Measurements from ENCODE around the gene ITPR3.

The ITPR3 gene

GRCh38 chr6:33704215-33705066 lies 83.3 kb downstream of the ITPR3 start:
- no peak for FAIRE-seq

DNA sequence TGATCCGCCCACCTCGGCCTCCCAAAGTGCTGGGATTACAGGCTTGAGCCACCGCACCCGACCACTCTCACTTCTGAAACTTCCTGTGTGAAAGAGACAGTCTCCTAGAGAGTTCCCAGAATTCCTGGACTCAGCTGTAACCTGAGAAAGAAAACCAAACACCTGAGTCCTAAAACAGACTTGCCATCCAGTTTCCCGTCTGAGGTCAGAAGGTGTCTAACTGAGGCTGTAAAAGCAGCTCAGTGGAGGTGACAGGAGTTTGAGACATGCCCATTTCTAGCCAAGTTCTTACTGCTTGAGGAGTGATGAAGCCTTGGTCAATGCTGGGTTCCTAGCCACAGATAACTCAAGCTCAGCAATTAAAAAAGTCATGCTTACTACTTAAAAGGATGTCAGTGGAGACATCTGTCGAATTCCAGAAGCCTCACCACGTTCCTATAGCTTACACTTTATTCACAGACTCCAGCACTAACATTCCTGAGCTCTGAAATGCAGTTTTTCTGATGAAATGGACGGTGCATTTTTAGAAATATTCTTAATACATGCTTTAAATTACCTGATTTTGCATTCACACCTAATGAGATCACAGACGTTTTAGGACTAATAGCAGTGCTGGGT lies 84.3 kb downstream of the ITPR3 start:
- FAIRE-seq = no peak

DNA sequence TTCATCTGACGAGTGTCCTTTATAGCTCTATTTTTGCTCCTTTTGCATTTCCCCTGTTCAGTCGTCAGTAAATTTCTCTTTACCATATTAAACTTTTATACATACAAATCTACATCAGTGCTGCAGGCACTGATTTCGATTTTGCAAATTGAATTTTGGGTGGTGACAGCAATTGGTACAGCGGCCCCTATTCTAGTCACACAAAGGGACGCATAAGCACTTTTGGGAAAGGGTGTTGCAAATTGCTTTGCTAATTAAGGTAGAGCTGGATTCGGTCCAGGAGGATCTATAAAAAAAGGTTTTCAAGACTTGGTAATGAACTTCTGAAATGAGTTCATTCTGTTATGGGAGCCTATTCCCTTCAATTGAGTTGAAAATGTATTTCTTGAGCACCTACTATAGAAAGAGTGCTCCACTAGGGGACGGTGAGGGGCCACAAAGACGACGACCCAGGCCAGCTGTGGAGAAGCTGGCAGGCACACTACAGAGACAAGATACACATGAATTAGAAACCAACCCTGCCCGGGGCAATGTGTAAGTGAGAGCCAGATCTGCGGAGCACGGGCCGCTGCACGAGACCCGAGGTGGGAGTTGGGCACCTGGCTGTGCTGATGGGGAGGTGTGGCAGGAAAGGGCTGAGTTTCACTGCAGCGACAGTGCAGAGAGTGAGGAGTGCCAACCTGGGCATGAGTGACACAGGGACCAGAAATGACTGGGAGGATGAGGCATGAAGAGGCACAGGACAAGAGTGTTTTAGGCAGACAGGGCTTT lies 85.0 kb downstream of the ITPR3 start:
- FAIRE-seq = no peak

GRCh38 chr6:33707771-33708170 lies 86.6 kb downstream of the ITPR3 start:
- FAIRE-seq = no peak

DNA sequence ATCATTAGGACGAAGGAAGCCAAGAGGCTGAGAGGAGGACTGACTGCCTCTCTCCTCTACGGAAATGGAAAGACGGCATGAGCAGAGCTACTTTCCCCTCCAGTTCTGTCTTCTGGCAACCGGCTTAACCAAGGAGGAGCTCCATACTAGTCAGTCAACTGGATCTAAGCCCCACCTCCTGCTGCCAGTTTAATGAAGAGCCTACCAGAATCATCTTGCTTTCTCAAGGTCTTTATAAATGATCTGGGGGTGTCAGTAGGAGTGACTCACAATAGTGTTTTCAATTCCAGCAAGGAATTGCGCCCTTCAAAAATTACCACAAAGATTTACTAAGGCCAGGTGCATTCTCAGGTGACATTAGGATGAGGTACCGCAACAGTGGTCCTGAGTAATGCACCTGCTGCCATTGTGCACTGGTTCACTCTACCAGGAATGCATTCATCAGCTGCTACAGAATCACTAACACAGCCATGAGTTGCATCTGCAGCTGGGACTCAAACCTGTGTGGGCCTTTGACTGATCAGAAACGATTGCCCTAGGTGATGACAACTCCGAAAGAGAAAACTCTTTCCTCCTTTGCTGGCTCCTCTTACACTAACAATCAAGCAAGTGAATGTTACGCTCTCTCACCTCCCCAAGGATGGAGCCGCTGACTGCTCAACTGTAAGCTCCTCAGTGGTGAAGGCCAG lies 87.5 kb downstream of the ITPR3 start:
- no peak for FAIRE-seq

DNA sequence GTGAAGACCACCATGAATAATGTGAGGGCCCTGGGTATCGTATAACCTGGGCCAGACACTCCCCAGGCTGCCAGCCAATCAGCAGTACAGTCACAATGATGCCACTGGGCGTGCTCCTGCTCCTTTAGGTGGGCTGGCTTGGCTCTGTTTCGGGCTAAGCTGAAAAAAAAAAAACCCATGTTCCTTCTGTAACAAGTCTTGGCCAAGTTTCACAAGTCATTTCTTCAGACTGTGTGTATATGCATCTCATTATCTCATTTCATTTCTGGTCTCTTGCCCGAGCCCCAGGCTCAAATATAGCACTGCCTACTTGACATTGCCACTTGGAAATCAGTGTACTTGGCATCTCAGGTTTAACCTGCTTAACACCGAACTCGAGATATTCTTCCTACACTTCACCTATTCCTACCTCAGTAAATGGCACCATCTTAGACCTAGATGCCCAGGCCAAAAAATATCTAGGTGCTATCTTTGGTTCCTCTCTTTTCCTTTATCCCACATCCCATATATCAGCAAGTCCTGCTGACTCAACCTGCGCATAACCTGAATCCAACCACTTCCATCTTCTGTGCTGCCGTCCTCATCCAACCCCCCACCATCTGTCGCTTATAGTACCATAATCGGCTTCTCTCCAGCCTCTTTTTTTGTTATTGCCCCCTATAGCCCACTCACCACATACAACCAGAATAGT lies 88.6 kb downstream of the ITPR3 start:
- no peak for FAIRE-seq

DNA sequence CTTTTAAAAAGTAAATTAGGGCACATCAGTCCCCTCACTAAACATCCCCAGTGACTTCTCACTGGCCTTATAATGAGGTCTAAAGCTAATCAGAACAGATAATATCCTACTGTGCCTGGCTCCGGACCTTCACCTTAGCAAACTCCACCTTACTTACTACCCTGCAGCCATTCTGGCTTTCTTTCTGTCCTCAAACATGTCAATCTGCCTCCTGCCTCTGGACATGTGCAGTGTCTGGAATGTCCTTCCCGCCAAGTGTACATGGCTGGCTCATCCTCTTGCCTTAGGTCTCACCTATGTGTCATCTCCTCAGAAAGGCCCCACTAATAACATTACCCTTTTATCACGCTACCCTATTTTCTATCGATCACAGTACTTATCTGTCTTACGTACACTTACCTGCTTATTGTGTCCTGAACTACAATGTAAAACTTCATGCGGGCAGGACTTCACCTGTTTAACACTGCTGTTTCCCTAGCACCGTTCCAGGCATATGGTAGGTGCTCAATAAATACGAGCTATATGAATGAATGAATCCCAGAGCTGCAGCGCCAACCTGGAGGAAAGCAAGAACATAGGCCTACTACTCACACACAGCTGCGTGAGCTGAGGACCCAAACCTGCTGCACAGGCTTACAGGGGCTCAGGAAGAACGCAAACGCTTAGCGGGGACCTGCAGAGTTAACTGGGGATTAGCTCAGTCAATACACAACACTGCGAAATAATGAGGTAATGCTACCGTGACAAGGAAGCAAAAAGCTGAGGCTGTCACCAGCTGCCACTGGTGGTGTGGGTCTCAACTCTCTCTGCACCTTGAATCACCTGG lies 89.4 kb downstream of the ITPR3 start:
- FAIRE-seq = no peak

- peak; percentile 87 for FAIRE-seq
Measured at GRCh38 chr6:33711140-33712129, 90.3 kb downstream of the ITPR3 start, which contains the start of gene UQCC2. UQCC2 (minus strand) TSS chr6:33711700; CDS start chr6:33711686, 14 bp downstream.

GRCh38 chr6:33712914-33713313 lies 91.8 kb downstream of the ITPR3 start:
- no peak for FAIRE-seq

GRCh38 chr6:33713786-33714185 lies 92.7 kb downstream of the ITPR3 start:
- no peak for FAIRE-seq

GRCh38 chr6:33714385-33715040 lies 93.4 kb downstream of the ITPR3 start:
- FAIRE-seq = no peak

DNA sequence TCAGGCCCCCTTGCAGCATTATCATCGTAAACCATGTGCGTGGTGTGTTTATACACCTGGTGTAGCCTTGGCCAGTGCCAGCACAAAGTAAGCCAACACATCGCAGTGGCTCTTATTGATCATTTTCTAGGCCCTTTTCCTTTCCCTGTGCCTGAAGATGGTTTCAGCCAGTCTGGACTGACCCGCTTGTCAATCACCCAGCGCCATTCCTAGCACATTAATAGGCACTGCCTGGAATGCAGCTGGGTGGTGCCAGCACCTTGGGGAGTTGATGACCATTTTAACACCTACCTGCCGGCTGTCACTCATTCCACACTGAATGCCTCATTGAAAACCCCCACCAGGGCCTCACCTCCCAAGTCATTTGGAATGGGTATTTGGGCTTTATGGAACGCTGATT lies 95.3 kb downstream of the ITPR3 start:
- no peak for FAIRE-seq

- FAIRE-seq = no peak
Measured at GRCh38 chr6:33716890-33717632, 95.9 kb downstream of the ITPR3 start.

GRCh38 chr6:33717934-33718455 lies 96.9 kb downstream of the ITPR3 start:
- no peak for FAIRE-seq

- no peak for FAIRE-seq
Measured at GRCh38 chr6:33718713-33719112, 97.6 kb downstream of the ITPR3 start.

DNA sequence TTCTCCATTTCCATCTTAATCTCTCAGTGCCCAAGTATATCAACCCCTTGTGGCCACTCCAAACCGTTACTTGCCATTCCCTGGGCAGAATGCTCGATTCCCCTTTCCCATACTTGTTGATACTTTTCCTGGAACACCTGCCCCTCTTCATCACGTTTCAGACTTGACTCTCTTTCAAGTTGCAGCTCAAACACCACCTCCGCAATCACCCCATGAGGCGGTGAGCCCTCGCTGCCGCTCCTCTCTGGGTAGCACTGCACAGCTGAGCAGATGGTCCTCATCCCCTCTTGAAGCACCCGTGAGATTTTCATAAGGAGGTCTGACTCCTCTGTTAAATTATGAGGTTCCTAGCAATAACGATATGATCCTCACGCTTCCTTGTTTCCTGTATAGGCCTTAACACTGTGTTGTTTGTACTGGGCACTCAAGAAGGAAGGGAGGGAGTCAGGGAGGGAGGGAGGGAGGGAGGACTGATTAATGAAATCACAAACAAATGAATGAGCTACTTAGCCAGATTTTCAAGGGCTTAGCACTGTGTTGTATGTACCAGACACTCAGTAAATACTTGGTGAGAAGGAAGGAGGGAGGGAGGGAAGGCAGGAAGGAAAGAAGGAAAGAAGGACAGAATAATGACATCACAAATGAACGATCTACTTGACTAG lies 98.3 kb downstream of the ITPR3 start:
- no peak for FAIRE-seq

DNA sequence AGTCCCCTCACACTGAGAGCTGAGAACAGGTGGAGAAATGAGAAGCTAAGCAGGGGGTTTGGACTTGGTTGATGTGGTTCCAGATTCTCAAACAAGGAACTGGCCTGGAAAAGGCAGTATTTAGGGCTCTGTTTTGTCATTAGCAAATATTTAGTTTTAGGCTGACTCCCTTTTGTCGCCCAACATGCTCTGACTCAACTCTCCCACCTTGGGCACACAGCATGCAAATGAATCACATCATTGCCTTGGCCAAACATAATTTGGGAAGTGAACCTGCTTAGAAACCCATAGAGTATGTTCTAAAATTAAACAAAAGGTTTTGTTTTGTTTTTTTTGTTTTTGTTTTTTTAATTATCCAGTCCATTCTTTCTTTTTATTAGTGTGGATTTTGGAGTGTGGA lies 99.9 kb downstream of the ITPR3 start:
- no peak for FAIRE-seq

DNA sequence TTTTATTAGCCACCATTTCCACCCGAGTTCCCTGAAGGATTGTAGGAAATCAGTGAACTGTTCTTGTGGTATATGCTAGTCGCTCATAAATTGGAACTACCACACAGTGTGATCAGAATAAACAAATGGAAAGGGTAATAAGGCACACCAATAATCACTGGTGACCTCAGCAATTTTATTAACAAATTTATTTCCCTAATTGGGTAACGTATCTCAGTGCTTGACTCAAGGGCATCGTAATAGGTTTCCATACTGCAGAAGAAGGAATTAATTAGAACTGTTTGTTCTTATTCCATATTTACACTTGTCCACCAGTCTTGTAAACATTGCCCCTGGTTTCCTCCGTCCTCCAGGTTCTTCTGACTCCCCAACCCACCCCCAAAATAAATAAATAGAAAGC lies 100.4 kb downstream of the ITPR3 start:
- FAIRE-seq = no peak
